ENCODE data around the gene NDFIP1. TPM values are rescaled to one million over a fixed set of nuclear protein-coding genes. Genes with fewer than 3 reads are reported as not detected.

The NDFIP1 gene
- total RNA-seq, 1 experiment from 2014 or later = 37.8 TPM

- Histone ChIP-seq H3K9me3 (ENCODE audit: control insufficient read depth in 1 of 2, insufficient read depth in 1 of 2, low read depth in 1 of 2, low read length in 2 of 2) (no peaks in the 10 kb centered on the region), H2AFZ (ENCODE audit: low read depth, low read length, poor library complexity, severe bottlenecking) (no peak overlapping the region), H3K4me2 (ENCODE audit: low read length) (no peak overlapping the region), H3K4me3 (replicated peaks in 1 of 2; ENCODE audit: low read depth in 1 of 2, low read length in 2 of 2) (no peak overlapping the region), H3K27me3 (ENCODE audit: insufficient read depth, low read length) (no peaks in the 10 kb centered on the region), H3K27ac (ENCODE audit: low read depth, low read length) (no peak overlapping the region), H3K36me3 (ENCODE audit: control insufficient read depth in 1 of 2, insufficient read depth in 2 of 2, low read length in 2 of 2) (no peaks in the 10 kb centered on the region), H4K20me1 (ENCODE audit: insufficient read depth) (no peaks in the 10 kb centered on the region), H3K9me2 (ENCODE audit: insufficient read depth) (no peaks in the 10 kb centered on the region), H3K79me2 (ENCODE audit: insufficient read depth, low read length) (no peaks in the 10 kb centered on the region), H3K4me1 (ENCODE audit: control insufficient read depth in 1 of 2, insufficient read depth in 2 of 2, low read length in 2 of 2) (peaks cover 0 to 5% of the 10 kb centered on the region in 2 experiments; a peak in 1 of 4 replicates), H3K9ac (ENCODE audit: low read length) (no peak overlapping the region)
- ATAC-seq (no peak; the same call in 1 of the 2 replicates), DNase-seq (ENCODE audit: low read depth, low spot score) (no peak)
- POLR2A ChIA-PET = no interaction called here
- no peak for TF ChIP-seq ZFX (IDR thresholded peaks at IDR 0.05)
- no peak for TF ChIP-seq JUND (IDR thresholded peaks at IDR 0.05)
- BruUV-seq (replicated peaks) = no TSS peak
- CTCF ChIA-PET = no interaction called here
- RAD21 ChIA-PET (ENCODE audit: low non-redundant PET in 1 of 2, low total read pairs in 2 of 2, uncharacterized antibody in 2 of 2, unreplicated experiment in 2 of 2) = no interaction called here
- intact Hi-C loops (cut with micrococcal nuclease) = no loop called here
Measured at GRCh38 chr5:142175461-142176142, 67.0 kb downstream of the NDFIP1 start.

- no peaks in the 10 kb centered on the region; a peak in 1 of 4 replicates for H3K4me1 ChIP-seq (ENCODE audit: control insufficient read depth in 1 of 2, insufficient read depth in 2 of 2, low read length in 2 of 2)
- H3K79me2 ChIP-seq (ENCODE audit: insufficient read depth, low read length) = no peaks in the 10 kb centered on the region
- no peaks in the 10 kb centered on the region for H4K20me1 ChIP-seq (ENCODE audit: insufficient read depth)
- no peak overlapping the region for H3K4me2 ChIP-seq (ENCODE audit: low read length)
- no peak overlapping the region for H3K4me3 ChIP-seq (replicated peaks in 1 of 2; ENCODE audit: low read depth in 1 of 2, low read length in 2 of 2)
- BruUV-seq (replicated peaks) = no TSS peak
- no peak for ATAC-seq
- H2AFZ ChIP-seq (ENCODE audit: low read depth, low read length, poor library complexity, severe bottlenecking) = no peak overlapping the region
- H3K9me3 ChIP-seq (ENCODE audit: control insufficient read depth in 1 of 2, insufficient read depth in 1 of 2, low read depth in 1 of 2, low read length in 2 of 2) = no peaks in the 10 kb centered on the region
- no peaks in the 10 kb centered on the region for H3K9me2 ChIP-seq (ENCODE audit: insufficient read depth)
- no peak overlapping the region for H3K27ac ChIP-seq (ENCODE audit: low read depth, low read length)
- no peak for DNase-seq (ENCODE audit: low read depth, low spot score)
- no peak overlapping the region for H3K9ac ChIP-seq (ENCODE audit: low read length)
- H3K27me3 ChIP-seq (ENCODE audit: insufficient read depth, low read length) = no peaks in the 10 kb centered on the region
- ChIA-PET POLR2A (no interaction called here), RAD21 (ENCODE audit: low non-redundant PET in 1 of 2, low total read pairs in 2 of 2, uncharacterized antibody in 2 of 2, unreplicated experiment in 2 of 2) (no interaction called here), CTCF (no interaction called here)
- TF ChIP-seq ATF3 (IDR thresholded peaks at IDR 0.05) (no peak), CBX3 (IDR thresholded peaks at IDR 0.05; ENCODE audit: low read depth) (no peak), TCF7L2 (IDR thresholded peaks at IDR 0.05; ENCODE audit: borderline replicate concordance, extremely low read depth, insufficient read depth, insufficient read length) (no peak), MAX (IDR thresholded peaks at IDR 0.05) (no peak), POLR2AphosphoS5 (IDR thresholded peaks at IDR 0.05; ENCODE audit: low read depth, low read length) (no peak), EGR1 (IDR thresholded peaks at IDR 0.05; ENCODE audit: low read depth) (no peak), POLR2A (IDR thresholded peaks at IDR 0.05; ENCODE audit: borderline replicate concordance, extremely low read depth, insufficient read depth, insufficient read length) (no peak), ZNF274 (IDR thresholded peaks at IDR 0.05; ENCODE audit: low read depth, low read length) (no peak), CTCF (IDR thresholded peaks at IDR 0.05 in 2 of 3, conservative IDR thresholded peaks at IDR 0.05 in 1 of 3; ENCODE audit: borderline replicate concordance in 1 of 3, insufficient read depth in 1 of 3, low read depth in 2 of 3, low read length in 2 of 3) (no peak), JUND (IDR thresholded peaks at IDR 0.05) (no peak), REST (IDR thresholded peaks at IDR 0.05; ENCODE audit: low read depth) (no peak), RAD21 (IDR thresholded peaks at IDR 0.05; ENCODE audit: low read depth) (no peak), SIN3A (IDR thresholded peaks at IDR 0.05; ENCODE audit: low read depth) (no peak), ZFX (IDR thresholded peaks at IDR 0.05) (no peak)
- intact Hi-C loops (cut with micrococcal nuclease) = no loop called here
- H3K36me3 ChIP-seq (ENCODE audit: control insufficient read depth in 1 of 2, insufficient read depth in 2 of 2, low read length in 2 of 2) = no peaks in the 10 kb centered on the region
Measured at GRCh38 chr5:142176255-142176654, 67.7 kb downstream of the NDFIP1 start.

Measured in HCT116 (cell line).